HepG2 (cell line): ENCODE data around the gene SLC25A17. TPM values are rescaled to one million over a fixed set of nuclear protein-coding genes. Genes with fewer than 3 reads are reported as not detected.
A peak's percentile ranks its signal among the peaks of the same experiment; 100 is the strongest.

Source experiments
- AGO1 ChIP-seq: fragments of 200-400 bp; formaldehyde crosslinking; IDR thresholded peaks from 2 replicates; pipeline ENCODE4 v1.6.1; 2017; ENCODE audit warnings: mild to moderate bottlenecking, low read depth, low read length, moderate library complexity; ENCODE audit not compliant: poor library complexity, severe bottlenecking
- ATF2 ChIP-seq: sonication (generic); formaldehyde crosslinking; IDR thresholded peaks from 2 replicates; pipeline ENCODE4 v1.4.0; 2020; ENCODE audit warnings: missing genetic modification reagents
- MAF1 ChIP-seq: sonication (generic); formaldehyde crosslinking; IDR thresholded peaks from 2 replicates; pipeline ENCODE4 v1.5.0; 2020; ENCODE audit warnings: missing genetic modification reagents, borderline replicate concordance
- MTA1 ChIP-seq: sonication (generic); formaldehyde crosslinking; IDR thresholded peaks from 2 replicates; pipeline ENCODE4 v1.4.0; 2020; ENCODE audit warnings: missing genetic modification reagents, mild to moderate bottlenecking, borderline replicate concordance
- NFYC ChIP-seq: IDR thresholded peaks from 2 replicates; pipeline ENCODE4 v1.6.1; 2016; ENCODE audit warnings: missing genetic modification reagents, missing compliant biosample characterization
- SMAD3 ChIP-seq: sonication (generic); formaldehyde crosslinking; IDR thresholded peaks from 2 replicates; pipeline ENCODE4 v1.4.0; 2020; ENCODE audit warnings: missing genetic modification reagents
- SNAI1 ChIP-seq: sonication (generic); formaldehyde crosslinking; IDR thresholded peaks from 2 replicates; pipeline ENCODE4 v1.5.0; 2020; ENCODE audit warnings: mild to moderate bottlenecking, missing genetic modification reagents, borderline replicate concordance
- TBX3 ChIP-seq: fragments of 450-650 bp; IDR thresholded peaks from 2 replicates; pipeline ENCODE4 v1.6.1; 2017; ENCODE audit warnings: antibody characterized with exemption, mild to moderate bottlenecking, inconsistent platforms, borderline replicate concordance
- THAP11 ChIP-seq: IDR thresholded peaks from 2 replicates; pipeline ENCODE4 v1.6.1; 2016; ENCODE audit warnings: missing biosample characterization, missing genetic modification reagents
- TRIM24 ChIP-seq: sonication (generic); formaldehyde crosslinking; IDR thresholded peaks from 2 replicates; pipeline ENCODE4 v1.8.0; 2022; ENCODE audit warnings: mild to moderate bottlenecking, missing genetic modification reagents
- XRCC5 ChIP-seq: fragments of 200-400 bp; formaldehyde crosslinking; optimal IDR thresholded peaks from 2 replicates; pipeline ENCODE3; 2017; ENCODE audit warnings: mild to moderate bottlenecking, low read length
- ZFP90 ChIP-seq: sonication (generic); formaldehyde crosslinking; IDR thresholded peaks from 2 replicates; pipeline ENCODE4 v1.8.0; 2022; ENCODE audit warnings: missing genetic modification reagents, mild to moderate bottlenecking, inconsistent platforms, borderline replicate concordance
- ZFYVE20 ChIP-seq: sonication (generic); formaldehyde crosslinking; IDR thresholded peaks from 2 replicates; pipeline ENCODE4 v1.8.0; 2023; ENCODE audit warnings: low read depth, mild to moderate bottlenecking, moderate library complexity, missing genetic modification reagents, borderline replicate concordance
- ZMAT3 ChIP-seq: sonication (generic); formaldehyde crosslinking; conservative IDR thresholded peaks from 2 replicates; pipeline ENCODE4 v1.7.0; 2021; ENCODE audit warnings: missing genetic modification reagents
- ZNF549 ChIP-seq: sonication (generic); formaldehyde crosslinking; IDR thresholded peaks from 2 replicates; pipeline ENCODE4 v1.5.0; 2020; ENCODE audit warnings: missing genetic modification reagents
- ZNF557 ChIP-seq: sonication (generic); formaldehyde crosslinking; IDR thresholded peaks from 2 replicates; pipeline ENCODE4 v1.4.0; 2020; ENCODE audit warnings: missing genetic modification reagents
- ZNF720 ChIP-seq: sonication (generic); formaldehyde crosslinking; IDR thresholded peaks from 2 replicates; pipeline ENCODE4 v1.4.0; 2020; ENCODE audit warnings: missing genetic modification reagents
- ZNF768 ChIP-seq: sonication (generic); formaldehyde crosslinking; IDR thresholded peaks from 2 replicates; pipeline ENCODE4 v1.4.0; 2020; ENCODE audit warnings: missing genetic modification reagents
- ZSCAN29 ChIP-seq: sonication (generic); formaldehyde crosslinking; conservative IDR thresholded peaks from 2 replicates; pipeline ENCODE4 v1.4.0; 2020; ENCODE audit warnings: mild to moderate bottlenecking, missing genetic modification reagents
- ZZZ3 ChIP-seq: sonication (generic); formaldehyde crosslinking; IDR thresholded peaks from 2 replicates; pipeline ENCODE4 v1.4.0; 2020; ENCODE audit warnings: missing genetic modification reagents, mild to moderate bottlenecking, borderline replicate concordance
- polyA plus RNA-seq, 8 experiments: library from polyadenylated mRNA; depleted of rRNA in 3 of 8; stranded (reverse) in 7 of 8; unstranded in 1 of 8; fragments of >200 nt; fragmentation: Illumina TruSeq in 4 of 8; extraction: Trizol in 4 of 8; gene quantifications; 2 replicates each; pipeline versions ENCODE4 v1.2.1 to v1.2.3, GENCODE V29; 2011 to 2016; ENCODE audit warnings: low read depth in 4 of 8, missing spikeins in 1 of 8, mixed read lengths in 1 of 8; ENCODE audit not compliant: insufficient read depth in 1 of 8
- total RNA-seq, 5 experiments: library from RNA; depleted of rRNA; stranded (reverse); fragments of >200 nt; fragmentation: Illumina TruSeq; extraction: Trizol; gene quantifications; 2 replicates each; pipeline ENCODE4 v1.2.3, GENCODE V29; 2016; ENCODE audit warnings: low read depth in 1 of 5
- TF ChIP-seq, protein P1 (sequence below): sonication (generic); formaldehyde crosslinking; IDR thresholded peaks from 2 replicates; pipeline ENCODE4 v1.4.0; 2020; ENCODE audit warnings: missing genetic modification reagents
- TF ChIP-seq, protein P2 (sequence below): sonication (generic); formaldehyde crosslinking; IDR thresholded peaks from 2 replicates; pipeline ENCODE4 v1.5.0; 2020; ENCODE audit warnings: missing genetic modification reagents
- TF ChIP-seq, protein P3 (sequence below): sonication (generic); formaldehyde crosslinking; IDR thresholded peaks from 2 replicates; pipeline ENCODE4 v1.9.0; 2021; ENCODE audit warnings: missing genetic modification reagents, mild to moderate bottlenecking, borderline replicate concordance

Gene SLC25A17
- total and polyA plus RNA-seq, 2 of the 13 experiments (the other 11 are each of a cell fraction or from before 2014, with no cell fraction given) = 15.7 to 27.9 TPM

DNA sequence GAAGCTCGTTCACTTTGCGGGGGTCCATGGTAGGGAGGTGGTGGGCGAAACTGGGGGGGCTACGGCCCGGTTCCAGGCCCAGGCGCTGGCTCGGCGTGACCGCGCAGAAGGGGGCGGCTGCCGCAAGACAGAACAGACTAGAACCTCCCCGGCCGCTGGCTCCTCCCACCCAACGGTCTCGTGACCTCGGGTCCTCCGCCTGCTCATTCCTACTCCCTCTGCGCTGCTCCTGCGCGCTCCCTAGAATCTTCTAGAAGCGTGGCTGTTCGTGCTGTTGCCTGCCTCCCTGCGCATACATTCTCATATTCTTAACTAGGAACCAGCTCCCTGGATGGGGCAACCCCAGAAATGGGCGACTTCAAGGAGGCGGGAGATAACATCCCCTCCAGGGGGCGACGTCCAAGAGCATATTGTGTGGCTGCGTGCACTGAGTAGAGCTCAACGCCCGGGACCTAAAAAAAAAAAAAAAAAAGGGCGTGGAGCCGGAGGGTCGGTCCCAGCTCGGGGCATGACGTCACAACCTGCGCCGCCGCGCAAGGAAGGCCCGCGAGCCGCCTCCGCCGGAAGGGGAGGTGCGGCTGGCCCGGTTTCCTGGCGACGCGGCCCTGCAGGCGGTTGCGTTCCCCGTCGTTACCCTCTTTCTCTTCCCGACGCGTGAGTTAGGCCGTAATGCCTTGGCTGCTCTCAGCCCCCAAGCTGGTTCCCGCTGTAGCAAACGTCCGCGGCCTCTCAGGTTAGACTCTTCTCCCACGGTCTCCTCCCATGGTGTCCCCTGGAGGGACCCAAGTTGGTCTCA, 37.6 kb upstream of the SLC25A17 start, which contains the start of the genes ST13 and XPNPEP3 (continued):
- TF ChIP-seq SNAI1 (CRISPR knock-in tag) (no peak), ATF2 (no peak; the same call in none of the 2 replicates), SMAD3 (CRISPR knock-in tag) (peak; percentile 48), THAP11 (peak; percentile 94), ZZZ3 (CRISPR knock-in tag) (peak; percentile 66; the same call in 1 of the 2 replicates), ZSCAN29 (peak; percentile 74), NFYC (CRISPR knock-in tag) (no peak; the same call in 1 of the 2 replicates), TRIM24 (CRISPR knock-in tag) (no peak), ZNF720 (CRISPR knock-in tag) (no peak), ZNF557 (CRISPR knock-in tag) (peak; percentile 26; the same call in 1 of the 2 replicates), XRCC5 (peak; percentile 72), ZNF549 (CRISPR knock-in tag) (no peak), ZFP90 (CRISPR knock-in tag) (peak; percentile 50; the same call in 1 of the 2 replicates), AGO1 (no peak), MAF1 (CRISPR knock-in tag) (no peak; the same call in 1 of the 2 replicates), ZFYVE20 (CRISPR knock-in tag) (no peak), ZNF768 (CRISPR knock-in tag) (peak; percentile 31; the same call in 1 of the 2 replicates), TBX3 (no peak), ZMAT3 (CRISPR knock-in tag) (peak; percentile 95), MTA1 (CRISPR knock-in tag) (peak; percentile 77)
- TF ChIP-seq, protein P1, sequence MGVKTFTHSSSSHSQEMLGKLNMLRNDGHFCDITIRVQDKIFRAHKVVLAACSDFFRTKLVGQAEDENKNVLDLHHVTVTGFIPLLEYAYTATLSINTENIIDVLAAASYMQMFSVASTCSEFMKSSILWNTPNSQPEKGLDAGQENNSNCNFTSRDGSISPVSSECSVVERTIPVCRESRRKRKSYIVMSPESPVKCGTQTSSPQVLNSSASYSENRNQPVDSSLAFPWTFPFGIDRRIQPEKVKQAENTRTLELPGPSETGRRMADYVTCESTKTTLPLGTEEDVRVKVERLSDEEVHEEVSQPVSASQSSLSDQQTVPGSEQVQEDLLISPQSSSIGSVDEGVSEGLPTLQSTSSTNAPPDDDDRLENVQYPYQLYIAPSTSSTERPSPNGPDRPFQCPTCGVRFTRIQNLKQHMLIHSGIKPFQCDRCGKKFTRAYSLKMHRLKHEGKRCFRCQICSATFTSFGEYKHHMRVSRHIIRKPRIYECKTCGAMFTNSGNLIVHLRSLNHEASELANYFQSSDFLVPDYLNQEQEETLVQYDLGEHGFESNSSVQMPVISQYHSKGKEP = 0 out of 2 replicates have a peak, but pooled peaks have one; percentile 36
- TF ChIP-seq, protein P2, sequence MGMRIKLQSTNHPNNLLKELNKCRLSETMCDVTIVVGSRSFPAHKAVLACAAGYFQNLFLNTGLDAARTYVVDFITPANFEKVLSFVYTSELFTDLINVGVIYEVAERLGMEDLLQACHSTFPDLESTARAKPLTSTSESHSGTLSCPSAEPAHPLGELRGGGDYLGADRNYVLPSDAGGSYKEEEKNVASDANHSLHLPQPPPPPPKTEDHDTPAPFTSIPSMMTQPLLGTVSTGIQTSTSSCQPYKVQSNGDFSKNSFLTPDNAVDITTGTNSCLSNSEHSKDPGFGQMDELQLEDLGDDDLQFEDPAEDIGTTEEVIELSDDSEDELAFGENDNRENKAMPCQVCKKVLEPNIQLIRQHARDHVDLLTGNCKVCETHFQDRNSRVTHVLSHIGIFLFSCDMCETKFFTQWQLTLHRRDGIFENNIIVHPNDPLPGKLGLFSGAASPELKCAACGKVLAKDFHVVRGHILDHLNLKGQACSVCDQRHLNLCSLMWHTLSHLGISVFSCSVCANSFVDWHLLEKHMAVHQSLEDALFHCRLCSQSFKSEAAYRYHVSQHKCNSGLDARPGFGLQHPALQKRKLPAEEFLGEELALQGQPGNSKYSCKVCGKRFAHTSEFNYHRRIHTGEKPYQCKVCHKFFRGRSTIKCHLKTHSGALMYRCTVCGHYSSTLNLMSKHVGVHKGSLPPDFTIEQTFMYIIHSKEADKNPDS (CRISPR knock-in tag) = no peak
- TF ChIP-seq, protein P3, sequence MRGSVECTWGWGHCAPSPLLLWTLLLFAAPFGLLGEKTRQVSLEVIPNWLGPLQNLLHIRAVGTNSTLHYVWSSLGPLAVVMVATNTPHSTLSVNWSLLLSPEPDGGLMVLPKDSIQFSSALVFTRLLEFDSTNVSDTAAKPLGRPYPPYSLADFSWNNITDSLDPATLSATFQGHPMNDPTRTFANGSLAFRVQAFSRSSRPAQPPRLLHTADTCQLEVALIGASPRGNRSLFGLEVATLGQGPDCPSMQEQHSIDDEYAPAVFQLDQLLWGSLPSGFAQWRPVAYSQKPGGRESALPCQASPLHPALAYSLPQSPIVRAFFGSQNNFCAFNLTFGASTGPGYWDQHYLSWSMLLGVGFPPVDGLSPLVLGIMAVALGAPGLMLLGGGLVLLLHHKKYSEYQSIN (CRISPR knock-in tag) = no peak
